HUDEP-2 (cell line): ENCODE measurements around the gene RIN3.

Experiments used
- DNase-seq, 76 experiments: peaks; one replicate each; lab custom pipeline; 2025; ENCODE audit not compliant: unreplicated experiment in 76 of 76; lab: John Stamatoyannopoulos, UW

RIN3 gene

GRCh38 chr14:92591346-92591745 is 77.8 kb downstream of the RIN3 start:
- peak in 11 of 76 experiments; percentile 7 to 53 (median 38) for DNase-seq

- no peak for DNase-seq
These were observed 81.7 kb downstream of the RIN3 start for GRCh38 chr14:92595267-92595666.

- no peak for DNase-seq
These were observed 82.8 kb downstream of the RIN3 start for GRCh38 chr14:92596331-92596907.

- DNase-seq = no peak
These were observed 84.6 kb downstream of the RIN3 start for GRCh38 chr14:92597906-92598905.

GRCh38 chr14:92599811-92600210 is 86.2 kb downstream of the RIN3 start:
- no peak for DNase-seq

- no peak for DNase-seq
These were observed 86.9 kb downstream of the RIN3 start for GRCh38 chr14:92600318-92601053.

GRCh38 chr14:92601131-92601710 is 87.6 kb downstream of the RIN3 start:
- DNase-seq = no peak

GRCh38 chr14:92601757-92602417 is 88.3 kb downstream of the RIN3 start:
- no peak for DNase-seq

- DNase-seq = peak in 7 of 76 experiments; percentile 3 to 35 (median 8)
These were observed 90.0 kb downstream of the RIN3 start for GRCh38 chr14:92603309-92604242.

GRCh38 chr14:92605274-92605940 is 91.8 kb downstream of the RIN3 start:
- no peak for DNase-seq

- DNase-seq = no peak
These were observed 93.7 kb downstream of the RIN3 start for GRCh38 chr14:92607251-92607650.

GRCh38 chr14:92607702-92608429 is 94.3 kb downstream of the RIN3 start:
- no peak for DNase-seq

- no peak for DNase-seq
These were observed 96.4 kb downstream of the RIN3 start for GRCh38 chr14:92609955-92610354.

- no peak for DNase-seq
These were observed 97.3 kb downstream of the RIN3 start for GRCh38 chr14:92610849-92611271.

GRCh38 chr14:92613008-92613658 is 99.6 kb downstream of the RIN3 start:
- peak in 48 of 76 experiments; percentile 2 to 58 (median 32) for DNase-seq

- DNase-seq = no peak
These were observed 100.2 kb downstream of the RIN3 start for GRCh38 chr14:92613681-92614260.

GRCh38 chr14:92615451-92615850 is 101.9 kb downstream of the RIN3 start:
- DNase-seq = no peak
